Activated naive CD4-positive, alpha-beta T cell treated with Interleukin-2 at 50 U/mL for 16 hours (primary cell): ENCODE results near the gene TBL1X.

Source experiments
- DNase-seq: peaks from one replicate; pipeline ENCODE4 v3.0.0-alpha.2; 2020

TBL1X gene

DNA sequence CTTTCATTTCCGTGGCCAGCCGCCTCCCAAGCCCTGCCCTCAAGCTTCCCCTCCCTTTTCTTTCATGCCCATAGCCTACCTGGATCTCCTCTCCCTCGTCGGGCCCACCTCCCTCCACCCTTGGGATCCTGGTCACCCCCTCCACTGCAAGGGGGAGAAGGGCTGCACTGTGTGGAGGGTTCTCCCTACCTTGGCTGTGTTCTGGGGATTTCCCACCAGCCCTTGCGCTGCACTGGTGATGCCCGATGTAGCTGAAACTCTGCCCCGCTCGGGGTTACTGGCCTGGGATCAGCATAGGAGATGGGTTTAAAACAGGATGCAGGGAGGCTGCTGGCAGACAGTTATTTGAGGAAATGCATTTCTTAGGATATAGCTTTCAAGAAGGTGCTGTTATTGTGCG is 128.9 kb downstream of the TBL1X start:
- DNase-seq: no peak

DNA sequence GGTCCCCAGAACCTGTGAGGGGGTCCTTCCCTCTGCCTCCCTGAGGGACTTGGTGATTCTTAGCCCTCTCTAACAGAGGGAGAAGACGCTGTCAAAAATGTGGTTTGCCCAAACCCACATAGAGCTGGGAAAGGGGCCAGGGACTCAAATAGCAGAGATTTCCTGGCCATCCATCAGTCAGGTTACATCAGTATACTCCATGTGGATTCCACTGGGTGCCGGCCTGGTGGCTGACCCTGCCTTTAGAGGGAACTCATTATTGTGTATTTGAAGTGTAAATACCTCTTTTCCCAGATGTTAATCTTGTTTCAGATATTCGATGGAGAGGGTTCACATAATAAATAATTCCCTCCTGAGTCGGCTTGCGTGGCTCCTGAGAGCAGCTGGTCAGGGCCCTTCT is 130.3 kb downstream of the TBL1X start:
- DNase-seq: no peak

DNA sequence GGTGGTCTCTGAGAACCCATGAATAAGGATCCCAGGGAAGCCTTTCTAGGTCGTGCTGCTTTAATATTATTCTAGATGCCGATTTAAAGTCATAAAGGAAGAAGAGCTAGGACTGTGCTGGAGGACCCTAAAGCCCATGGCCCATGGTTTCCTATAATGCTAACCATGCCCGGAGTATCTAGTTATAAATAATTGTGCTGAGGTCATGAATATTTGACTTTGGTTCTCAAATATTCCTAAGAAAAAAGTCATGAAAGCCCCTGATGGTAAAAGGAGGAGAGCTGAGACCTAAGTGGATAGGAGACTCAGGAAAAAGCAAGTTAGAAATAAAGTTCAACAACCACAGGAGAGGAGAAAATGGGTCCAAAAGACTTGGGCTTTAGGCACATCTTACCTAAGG is 132.0 kb downstream of the TBL1X start:
- DNase-seq: no peak

GRCh38 chrX:9597361-9598035 is 132.6 kb downstream of the TBL1X start:
- DNase-seq: no peak

DNA sequence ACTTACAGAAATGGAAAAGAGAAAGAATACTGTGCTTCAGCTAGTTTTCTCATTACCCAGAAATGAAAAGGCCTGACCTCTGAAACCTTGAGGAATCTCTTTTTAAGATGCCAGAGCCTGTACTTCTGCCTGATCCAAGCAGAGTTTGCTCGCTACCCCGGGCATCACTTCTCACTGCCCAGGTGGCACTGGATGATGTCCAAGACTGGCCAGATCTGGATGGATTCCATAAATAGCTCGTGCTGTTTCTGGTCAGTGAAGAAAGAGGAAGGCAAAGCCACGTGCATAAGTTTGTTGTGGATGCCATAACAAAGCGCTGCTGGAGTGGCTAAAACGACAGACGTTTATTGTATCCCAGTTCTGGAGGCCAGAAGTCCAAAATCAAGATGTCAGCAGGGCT is 133.5 kb downstream of the TBL1X start:
- DNase-seq: no peak

- DNase-seq: no peak
Observed at GRCh38 chrX:9604111-9604907, 139.5 kb downstream of the TBL1X start.

GRCh38 chrX:9604908-9605306 is 140.0 kb downstream of the TBL1X start:
- DNase-seq: no peak

- DNase-seq: no peak
Observed at GRCh38 chrX:9605484-9605883, 140.6 kb downstream of the TBL1X start.

DNA sequence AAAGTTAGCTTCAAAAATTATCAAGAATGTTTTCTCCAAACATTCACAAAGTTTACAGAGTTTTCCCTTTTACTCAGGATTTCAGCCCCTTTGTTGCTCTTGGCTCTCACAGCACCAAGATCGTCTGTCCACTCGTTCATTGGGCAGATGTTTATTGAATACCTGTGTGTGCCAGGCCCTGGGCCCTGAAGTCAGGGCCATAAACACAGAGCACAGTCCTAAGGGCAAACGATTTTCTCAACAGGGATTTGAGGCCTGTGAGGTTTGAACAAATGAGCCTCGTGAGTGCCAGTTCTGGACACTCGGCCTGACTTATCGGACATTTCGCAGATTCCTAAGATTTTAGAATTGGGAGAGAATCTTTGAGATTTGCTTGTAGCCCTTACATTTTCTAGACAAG is 142.1 kb downstream of the TBL1X start:
- DNase-seq: no peak

GRCh38 chrX:9609499-9609898 is 144.6 kb downstream of the TBL1X start:
- DNase-seq: no peak

GRCh38 chrX:9609987-9610386 is 145.1 kb downstream of the TBL1X start:
- DNase-seq: no peak

DNA sequence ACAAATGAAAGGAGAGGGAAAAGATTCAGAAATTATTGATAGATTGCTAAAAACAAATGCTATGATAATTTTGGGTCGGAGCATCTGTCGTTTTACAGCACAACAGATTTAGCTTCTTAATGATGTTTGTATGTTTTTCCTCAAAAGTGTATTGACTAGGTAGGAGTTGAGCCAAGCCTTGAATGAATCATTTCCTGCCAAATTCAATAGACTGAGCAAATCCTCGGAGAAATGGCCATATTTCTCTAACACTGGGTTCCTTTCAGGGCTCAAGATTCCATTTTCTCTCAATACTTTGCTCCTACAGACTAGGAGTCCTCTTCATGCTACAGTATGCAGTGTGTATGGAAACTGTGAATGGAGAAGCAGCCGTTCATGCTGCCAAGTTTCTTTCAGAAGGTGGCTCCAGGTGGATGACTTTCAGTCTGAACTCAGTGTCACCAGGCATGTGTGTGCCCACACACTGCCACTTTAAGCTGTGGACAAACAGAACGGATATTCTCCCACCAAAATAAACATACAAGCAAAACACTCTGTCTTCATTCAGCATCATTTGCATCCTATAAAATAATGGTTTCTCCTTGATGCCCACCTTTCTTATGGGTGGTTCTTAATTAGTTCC is 146.0 kb downstream of the TBL1X start:
- DNase-seq: no peak

- no peak for DNase-seq
Observed at GRCh38 chrX:9611436-9612145, 146.7 kb downstream of the TBL1X start.

DNA sequence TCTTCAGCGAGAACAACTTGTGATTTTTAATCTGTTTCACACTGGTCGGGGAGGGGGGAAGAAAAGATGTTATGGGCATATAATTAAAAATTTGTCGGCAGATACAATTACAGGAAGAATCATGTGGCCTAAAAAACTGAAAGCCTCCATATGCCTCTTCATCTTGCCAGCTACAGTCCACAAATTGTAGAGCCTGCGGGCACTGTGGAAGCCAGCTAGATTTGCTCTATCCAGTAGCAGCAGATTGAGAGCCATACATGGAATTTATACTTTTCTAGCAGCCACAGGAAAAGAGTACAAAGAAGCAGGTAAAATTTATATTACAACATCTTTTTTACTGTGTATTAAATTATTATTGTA is 147.3 kb downstream of the TBL1X start:
- DNase-seq: no peak

- no peak for DNase-seq
Observed at GRCh38 chrX:9614016-9614415, 149.2 kb downstream of the TBL1X start.

- DNase-seq: no peak
Observed at GRCh38 chrX:9619133-9619532, 154.3 kb downstream of the TBL1X start.

DNA sequence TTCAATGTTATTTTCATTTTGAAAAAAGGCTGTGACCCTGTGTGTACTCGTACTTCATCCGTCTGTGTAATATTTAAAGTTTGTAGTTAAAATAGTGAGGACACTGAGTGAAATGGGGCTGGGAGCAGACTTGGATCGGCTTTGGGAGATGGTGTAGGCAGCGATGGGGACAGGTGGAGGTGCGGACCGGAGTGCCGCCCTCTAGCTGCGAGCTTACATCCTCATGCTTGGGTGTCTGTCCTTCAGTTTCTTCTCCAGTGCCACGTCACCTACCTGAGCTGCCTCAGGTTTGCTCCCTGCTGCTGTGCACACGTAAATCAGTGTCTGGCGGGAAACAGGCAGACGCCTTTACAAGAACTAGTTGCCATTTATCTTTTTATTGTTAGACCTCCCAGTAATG is 154.7 kb downstream of the TBL1X start:
- no peak for DNase-seq

GRCh38 chrX:9622128-9622527 is 157.3 kb downstream of the TBL1X start:
- peak; percentile 29 for DNase-seq

GRCh38 chrX:9626379-9626778 is 161.5 kb downstream of the TBL1X start:
- DNase-seq: no peak

GRCh38 chrX:9627922-9628321 is 163.1 kb downstream of the TBL1X start:
- no peak for DNase-seq

DNA sequence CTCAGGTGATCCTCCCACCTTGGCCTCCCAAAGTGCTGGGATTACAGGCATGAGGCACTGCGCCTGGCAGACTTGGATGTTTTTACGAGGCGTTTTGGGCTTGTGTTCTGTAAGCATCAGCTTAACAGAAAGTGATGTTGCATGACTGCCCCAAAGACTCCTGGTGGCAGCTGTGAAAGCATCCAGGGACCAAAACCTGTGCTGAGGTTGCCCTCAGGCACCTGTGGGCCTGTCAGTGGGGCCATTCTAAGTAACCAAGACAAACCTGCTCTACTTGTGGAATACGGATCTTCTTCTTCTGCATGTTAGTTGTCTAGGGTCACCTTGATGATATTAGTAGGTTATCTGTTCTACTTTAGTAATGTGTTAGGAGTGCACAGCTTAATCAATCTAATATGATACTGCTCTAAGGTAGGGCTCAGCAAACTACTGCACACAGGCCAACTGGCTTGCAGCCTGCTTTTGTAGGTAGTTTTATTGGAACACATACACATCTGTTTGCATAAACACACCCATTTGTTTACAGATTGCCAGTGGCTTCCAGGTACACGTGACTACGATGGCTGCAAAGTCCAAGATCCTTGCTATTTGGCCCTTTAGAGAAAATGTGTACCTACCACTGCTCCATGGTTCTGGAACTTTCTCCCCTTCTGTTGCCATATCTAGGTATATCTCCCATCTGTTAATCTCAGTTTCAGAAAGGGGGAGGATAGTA is 164.1 kb downstream of the TBL1X start:
- DNase-seq: no peak

GRCh38 chrX:9634551-9634950 is 169.7 kb downstream of the TBL1X start:
- no peak for DNase-seq

DNA sequence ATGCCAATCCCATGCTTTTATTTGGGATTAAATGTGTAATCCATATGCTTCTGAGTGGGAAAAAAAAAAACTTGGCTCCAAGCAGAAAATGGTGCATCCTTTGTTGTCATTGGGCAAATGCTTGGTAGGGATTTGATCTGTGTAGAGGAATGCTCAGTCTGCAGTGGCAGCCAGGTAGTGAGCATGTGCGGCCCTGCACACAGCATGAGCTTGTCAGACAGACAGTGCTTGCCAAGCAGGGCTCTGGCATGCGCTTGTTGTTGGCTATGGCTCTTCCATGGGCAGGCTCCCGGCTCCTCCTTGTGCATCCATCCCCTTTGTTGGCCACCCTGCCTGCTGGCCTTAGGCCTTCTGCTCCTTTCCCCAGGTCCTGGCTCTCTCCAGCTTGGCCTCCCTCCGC is 170.5 kb downstream of the TBL1X start:
- DNase-seq: no peak
